ENCODE data around the gene FAHD1.
"Not testable (repeated sequence)": the region's sequence is repeated elsewhere in the genome, so short reads cannot be mapped to it uniquely, and the experiment has no call there.

Gene FAHD1

GRCh38 chr16:1862394-1862793 is 35.4 kb downstream of the FAHD1 start:
- no peak for TF ChIP-seq CTCF (IDR thresholded peaks at IDR 0.05; ENCODE audit: insufficient read depth, low read depth, low read length, missing control alignments)
- DNase-seq (ENCODE audit: low read depth): no peak
- H3K4me3 ChIP-seq (ENCODE audit: low read depth, low read length): no peak overlapping the region

GRCh38 chr16:1863681-1864460 is 36.9 kb downstream of the FAHD1 start:
- peak; percentile 45 for TF ChIP-seq CTCF (IDR thresholded peaks at IDR 0.05; ENCODE audit: insufficient read depth, low read depth, low read length, missing control alignments)
- no peak overlapping the region for H3K4me3 ChIP-seq (ENCODE audit: low read depth, low read length)
- peak; percentile 42 for DNase-seq (ENCODE audit: low read depth)

GRCh38 chr16:1865902-1866690 is 39.1 kb downstream of the FAHD1 start:
- H3K4me3 ChIP-seq (ENCODE audit: low read depth, low read length): no peak overlapping the region
- DNase-seq (ENCODE audit: low read depth): no peak
- no peak for TF ChIP-seq CTCF (IDR thresholded peaks at IDR 0.05; ENCODE audit: insufficient read depth, low read depth, low read length, missing control alignments)

- TF ChIP-seq CTCF (IDR thresholded peaks at IDR 0.05; ENCODE audit: insufficient read depth, low read depth, low read length, missing control alignments): no peak
- H3K4me3 ChIP-seq (ENCODE audit: low read depth, low read length): no peak overlapping the region
- DNase-seq (ENCODE audit: low read depth): no peak
These were observed 43.5 kb downstream of the FAHD1 start for GRCh38 chr16:1870365-1871082.

DNA sequence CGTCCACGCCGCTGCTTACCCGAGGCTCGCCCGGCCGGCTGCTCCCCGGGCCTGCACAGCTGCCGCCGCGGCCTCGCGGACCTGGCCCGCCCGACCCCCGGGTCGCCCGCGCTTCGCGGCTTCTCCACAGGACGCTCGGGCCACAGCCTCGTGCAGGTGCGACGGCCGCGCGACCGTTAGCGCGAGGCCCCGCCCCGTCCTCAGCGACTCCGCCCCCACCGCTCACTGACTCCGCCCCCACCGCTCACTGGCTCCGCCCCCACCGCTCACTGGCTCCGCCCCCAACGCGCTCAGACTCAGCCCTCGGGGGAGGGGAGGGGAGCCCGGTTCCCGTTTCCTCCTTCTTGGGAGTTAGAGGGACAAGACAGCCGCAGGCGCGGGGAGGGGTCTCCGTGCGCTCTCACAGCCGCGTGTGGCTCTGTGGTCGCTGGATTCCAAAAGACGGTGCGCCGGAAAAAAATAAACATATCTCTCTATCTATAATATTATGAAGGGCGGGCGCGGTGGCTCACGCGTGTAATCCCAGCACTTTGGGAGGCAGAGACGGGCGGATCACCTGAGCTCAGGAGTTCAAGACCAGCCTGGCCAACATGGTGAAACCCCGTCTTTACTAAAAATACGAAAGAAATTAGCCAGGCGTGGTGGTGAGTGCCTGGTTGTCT is 45.1 kb downstream of the FAHD1 start, which contains the start of gene MEIOB:
Gene MEIOB, minus strand, starts transcription at position 191 of the 662 bp plus-strand sequence. CDS start 3,989 bp downstream, outside the sequence.
- peak; percentile 5 for DNase-seq (ENCODE audit: low read depth)
- no peak within 1 kb of the TSS for H3K4me3 ChIP-seq (ENCODE audit: low read depth, low read length)
- no peak for TF ChIP-seq CTCF (IDR thresholded peaks at IDR 0.05; ENCODE audit: insufficient read depth, low read depth, low read length, missing control alignments)

DNA sequence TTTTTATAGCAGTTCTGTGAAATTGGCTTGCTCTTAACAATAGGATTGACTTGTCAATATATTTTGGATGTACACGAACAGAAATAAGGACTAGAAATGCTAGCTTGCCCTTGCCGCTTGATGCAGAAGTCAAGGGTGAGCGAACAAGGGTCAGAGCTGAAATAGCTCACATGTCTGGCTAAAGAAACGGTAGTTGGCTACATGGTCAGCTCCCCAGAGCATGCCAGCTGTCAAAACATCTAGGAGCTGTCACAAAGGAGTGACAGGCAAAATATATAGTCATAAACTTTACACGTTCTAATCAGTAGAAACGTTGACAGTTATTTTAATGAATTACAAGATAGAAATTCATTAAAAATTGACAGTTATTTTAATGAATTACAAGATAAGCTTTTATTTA is 47.8 kb downstream of the FAHD1 start:
- H3K4me3 ChIP-seq (ENCODE audit: low read depth, low read length): no peak overlapping the region
- peak; percentile 21 for DNase-seq (ENCODE audit: low read depth)
- TF ChIP-seq CTCF (IDR thresholded peaks at IDR 0.05; ENCODE audit: insufficient read depth, low read depth, low read length, missing control alignments): no peak

DNA sequence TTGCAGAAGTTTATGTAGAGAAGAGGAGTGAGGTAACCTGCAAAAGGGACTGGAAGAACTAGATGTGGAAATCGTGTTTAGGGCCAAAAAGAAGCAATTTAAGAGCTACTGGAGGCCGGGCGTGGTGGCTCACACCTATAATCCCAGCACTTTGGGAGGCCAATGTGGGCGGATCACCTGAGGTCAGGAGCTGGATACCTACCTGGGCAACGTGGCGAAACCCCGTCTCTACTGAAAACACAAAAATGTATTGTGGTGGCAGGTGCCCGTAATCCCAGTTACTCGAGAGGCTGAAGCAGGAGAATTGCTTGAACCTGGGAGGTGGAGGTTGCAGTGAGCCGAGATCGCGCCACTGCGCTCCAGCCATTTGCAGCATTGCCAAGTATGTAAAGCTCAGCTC is 49.1 kb downstream of the FAHD1 start:
- H3K4me3 ChIP-seq (ENCODE audit: low read depth, low read length); DNase-seq (ENCODE audit: low read depth): not testable (repeated sequence)

All from GM12865 (cell line).